Esophagus muscularis mucosa (tissue), 3 donors: Measurements from ENCODE around the gene HSPA1L.

ENCODE experiments used
- EP300 ChIP-seq: sonication (generic); formaldehyde crosslinking; IDR thresholded peaks from one replicate; pipeline ENCODE4 v1.6.1; 2017; ENCODE audit warnings: antibody characterized with exemption
- TF ChIP-seq, protein P1 (sequence below), 3 experiments: fragments of 200-600 bp in 2 of 3; fragments of 450-650 bp in 1 of 3; sonication (generic) in 2 of 3; IDR thresholded peaks; one replicate each; pipeline ENCODE4 v1.5.1; 2017 to 2019; ENCODE audit warnings: antibody characterized with exemption in 3 of 3, mild to moderate bottlenecking in 2 of 3, moderate library complexity in 1 of 3

DNA sequence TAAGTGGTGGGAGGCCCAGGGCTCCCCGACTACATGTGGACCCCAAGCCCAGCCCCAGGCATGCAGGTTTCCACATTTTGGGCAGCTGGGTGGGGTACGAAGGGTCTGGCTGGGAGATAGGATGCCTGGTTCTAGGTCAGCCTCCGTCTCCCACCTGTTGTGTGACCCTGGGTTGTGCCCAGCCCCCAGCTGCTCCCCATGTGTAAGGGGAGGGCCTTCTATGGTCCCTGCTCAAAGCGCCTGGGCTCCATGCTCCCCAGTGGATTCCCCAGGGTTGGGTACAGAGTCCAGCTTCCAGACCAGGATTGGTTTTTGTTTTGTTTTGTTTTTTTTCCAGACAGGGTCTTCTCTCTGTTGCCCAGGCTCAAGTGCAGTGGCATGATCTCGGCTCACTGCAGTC, 36.9 kb downstream of the HSPA1L start:
- no peak for TF ChIP-seq EP300
- TF ChIP-seq, protein P1, sequence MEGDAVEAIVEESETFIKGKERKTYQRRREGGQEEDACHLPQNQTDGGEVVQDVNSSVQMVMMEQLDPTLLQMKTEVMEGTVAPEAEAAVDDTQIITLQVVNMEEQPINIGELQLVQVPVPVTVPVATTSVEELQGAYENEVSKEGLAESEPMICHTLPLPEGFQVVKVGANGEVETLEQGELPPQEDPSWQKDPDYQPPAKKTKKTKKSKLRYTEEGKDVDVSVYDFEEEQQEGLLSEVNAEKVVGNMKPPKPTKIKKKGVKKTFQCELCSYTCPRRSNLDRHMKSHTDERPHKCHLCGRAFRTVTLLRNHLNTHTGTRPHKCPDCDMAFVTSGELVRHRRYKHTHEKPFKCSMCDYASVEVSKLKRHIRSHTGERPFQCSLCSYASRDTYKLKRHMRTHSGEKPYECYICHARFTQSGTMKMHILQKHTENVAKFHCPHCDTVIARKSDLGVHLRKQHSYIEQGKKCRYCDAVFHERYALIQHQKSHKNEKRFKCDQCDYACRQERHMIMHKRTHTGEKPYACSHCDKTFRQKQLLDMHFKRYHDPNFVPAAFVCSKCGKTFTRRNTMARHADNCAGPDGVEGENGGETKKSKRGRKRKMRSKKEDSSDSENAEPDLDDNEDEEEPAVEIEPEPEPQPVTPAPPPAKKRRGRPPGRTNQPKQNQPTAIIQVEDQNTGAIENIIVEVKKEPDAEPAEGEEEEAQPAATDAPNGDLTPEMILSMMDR (IDR thresholded peaks at IDR 0.05): no peak
